Endothelial cell of umbilical vein (primary cell): ENCODE results near the gene UBE2D2.

Source experiments
- CTCF ChIP-seq, 2 donors: IDR thresholded peaks; 1 replicate in 1 of 2; 2 replicates in 1 of 2; pipeline ENCODE4 v1.5.1; 2011; ENCODE audit warnings: low read length in 2 of 2, mild to moderate bottlenecking in 2 of 2, moderate library complexity in 2 of 2, control low read depth in 1 of 2, inconsistent platforms in 1 of 2, low read depth in 1 of 2; ENCODE audit not compliant: insufficient read depth in 1 of 2; ENCODE audit errors: extremely low read depth in 1 of 2
- EZH2 ChIP-seq: IDR thresholded peaks from 2 replicates; pipeline ENCODE4 v1.6.1; 2012; ENCODE audit warnings: borderline replicate concordance, low read depth, mild to moderate bottlenecking, moderate library complexity, low read length, inconsistent platforms; ENCODE audit not compliant: severe bottlenecking
- MAX ChIP-seq: IDR thresholded peaks from 2 replicates; pipeline ENCODE4 v1.6.1; 2011; ENCODE audit not compliant: insufficient read depth, insufficient read length
- POLR2A ChIP-seq: IDR thresholded peaks from 2 replicates; pipeline ENCODE4 v1.6.1; 2012; ENCODE audit warnings: low read depth, mild to moderate bottlenecking, control low read depth, low read length
- POLR2AphosphoS5 ChIP-seq: IDR thresholded peaks from 2 replicates; pipeline ENCODE4 v1.6.1; 2012; ENCODE audit warnings: low read depth, mild to moderate bottlenecking, control low read depth, low read length, moderate library complexity; ENCODE audit not compliant: insufficient read depth

- TF ChIP-seq MAX (no peak), POLR2A (no peak), EZH2 (no peak), CTCF (IDR thresholded peaks at IDR 0.05; ENCODE audit: extremely low read depth in 1 of 2, insufficient read depth in 1 of 2, low read depth in 1 of 2, low read length in 2 of 2) (no peak), POLR2AphosphoS5 (no peak)
Observed at GRCh38 chr5:139512786-139513390, 48.3 kb upstream of the UBE2D2 start.
